Caco-2 (cell line): ENCODE results near the gene RING1. TPM values are rescaled to one million over a fixed set of nuclear protein-coding genes. Genes with fewer than 3 reads are reported as not detected.

Experiments used
- BruUV-seq: library from RNA; stranded (reverse); fragments of 400-500 nt; replicated peaks from 2 replicates; lab custom pipeline; 2021; lab: Mats Ljungman, UMichigan
- CTCF ChIA-PET: fragments of 300-600 bp; sonication (Branson Sonifier 250); formaldehyde crosslinking; loops from one replicate; lab custom pipeline; 2022; ENCODE audit warnings: antibody characterized with exemption; lab: Charles Lee
- POLR2A ChIA-PET: fragments of 300-600 bp; sonication (Branson Sonifier 250); formaldehyde crosslinking; loops from one replicate; lab custom pipeline; 2022; ENCODE audit warnings: antibody characterized with exemption; lab: Charles Lee
- DNase-seq, 2 experiments: peaks; one replicate each; pipeline versions ENCODE4 v3.0.0 to v3.0.0-alpha.2; 2020 to 2022
- H3K27me3 ChIP-seq: replicated peaks from 2 replicates; pipeline ENCODE4 v1.6.0; 2011; ENCODE audit warnings: low read length; ENCODE audit not compliant: control insufficient read depth, insufficient read depth
- H3K36me3 ChIP-seq: 2 replicates; pipeline ENCODE4 v1.5.1; 2011; ENCODE audit warnings: low read length; ENCODE audit not compliant: control insufficient read depth, insufficient read depth
- H3K4me1 ChIP-seq: fragments of 250-450 bp; sonication (Bioruptor Pico); 2 replicates; pipeline ENCODE4 v1.5.1; 2020; ENCODE audit warnings: mild to moderate bottlenecking
- H3K4me3 ChIP-seq: 2 replicates; pipeline ENCODE4 v1.5.1; 2011; ENCODE audit warnings: low read depth, mild to moderate bottlenecking, control low read depth, low read length
- H3K9me3 ChIP-seq: fragments of 250-450 bp; sonication (Bioruptor Pico); 2 replicates; pipeline ENCODE4 v1.5.1; 2020; ENCODE audit warnings: mild to moderate bottlenecking, moderate library complexity
- H3K27ac Mint-ChIP-seq: one replicate; pipeline ENCODE4 v1.8.0; 2022; ENCODE audit warnings: mixed read lengths; ENCODE audit not compliant: unreplicated experiment
- H3K27me3 Mint-ChIP-seq: one replicate; pipeline ENCODE4 v1.8.0; 2022; ENCODE audit warnings: mixed read lengths; ENCODE audit not compliant: insufficient read depth, unreplicated experiment
- H3K36me3 Mint-ChIP-seq: one replicate; pipeline ENCODE4 v1.8.0; 2022; ENCODE audit warnings: mild to moderate bottlenecking, mixed read lengths; ENCODE audit not compliant: insufficient read depth, unreplicated experiment
- H3K4me1 Mint-ChIP-seq: one replicate; pipeline ENCODE4 v1.8.0; 2022; ENCODE audit warnings: low read depth, mixed read lengths; ENCODE audit not compliant: unreplicated experiment
- H3K4me3 Mint-ChIP-seq: one replicate; pipeline ENCODE4 v1.8.0; 2022; ENCODE audit warnings: mild to moderate bottlenecking, moderate library complexity, mixed read lengths; ENCODE audit not compliant: unreplicated experiment
- H3K9me3 Mint-ChIP-seq: one replicate; pipeline ENCODE4 v1.8.0; 2022; ENCODE audit warnings: mixed read lengths; ENCODE audit not compliant: unreplicated experiment
- intact Hi-C: fragments of 100-400 bp; cut with micrococcal nuclease; formaldehyde crosslinking; loops from one replicate; pipeline ENCODE4 v1.10.0; 2022; ENCODE audit not compliant: unreplicated experiment
- total RNA-seq: library from RNA; stranded (reverse); gene quantifications from 2 replicates; pipeline ENCODE4 v1.2.3, GENCODE V29; 2022
- TF ChIP-seq, protein P1 (sequence below), 2 experiments: fragments of 200-600 bp in 1 of 2; IDR thresholded peaks; 1 replicate in 1 of 2; 2 replicates in 1 of 2; pipeline versions ENCODE4 v1.5.1 to v1.8.0; 2011 to 2022; ENCODE audit warnings: antibody characterized with exemption in 1 of 2, control low read depth in 1 of 2, inconsistent platforms in 1 of 2, low read depth in 1 of 2, low read length in 1 of 2, mild to moderate bottlenecking in 1 of 2, moderate library complexity in 1 of 2; ENCODE audit not compliant: insufficient read depth in 1 of 2, severe bottlenecking in 1 of 2, unreplicated experiment in 1 of 2

RING1 gene
- total RNA-seq, 1 experiment from 2014 or later: 32.0 TPM

DNA sequence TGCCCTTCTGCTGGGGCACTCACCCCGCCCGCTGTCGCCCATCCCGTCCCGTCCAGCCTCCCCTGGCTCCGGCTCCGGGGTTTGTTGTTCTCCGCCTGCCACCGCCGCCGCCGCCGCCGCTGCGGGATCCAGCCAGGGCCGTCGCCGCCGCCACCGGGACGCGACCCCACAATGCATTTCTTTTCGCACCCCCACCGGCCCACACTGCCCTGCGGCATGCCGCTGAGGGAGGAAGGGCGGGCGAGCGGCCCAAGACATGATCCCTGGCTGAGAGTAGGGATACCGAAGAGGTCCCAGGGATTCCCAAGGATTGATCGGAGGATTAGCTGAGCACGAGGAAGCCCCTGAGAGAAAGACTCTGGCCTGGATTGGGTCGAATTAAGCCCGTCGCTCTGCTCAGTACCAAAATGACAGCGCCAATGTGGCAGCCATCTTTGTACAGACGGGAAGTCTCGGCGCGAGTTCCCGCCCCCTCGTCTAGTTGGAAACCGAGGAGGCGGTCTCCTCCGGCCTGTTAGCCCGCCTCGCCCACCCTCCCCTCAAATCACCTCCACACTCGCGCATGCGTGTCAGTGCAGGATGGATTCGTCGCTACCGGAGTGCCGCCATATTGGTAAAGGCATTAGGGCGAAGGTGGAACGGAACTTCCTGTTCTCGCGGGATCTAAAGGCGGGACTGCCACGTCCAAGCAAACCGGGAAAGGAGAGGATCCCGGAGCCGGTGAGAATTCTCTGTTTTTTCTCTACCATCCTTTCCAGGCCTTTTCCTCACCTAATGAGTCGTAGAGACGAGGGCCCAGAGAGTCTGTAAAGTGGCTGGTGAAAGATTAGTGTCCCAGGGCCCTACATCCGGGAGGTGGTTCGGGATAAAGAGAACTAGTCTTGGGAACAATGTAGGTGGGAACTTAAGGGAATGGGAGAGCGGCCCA lies 7.8 kb upstream of the RING1 start, which contains the start of the genes RXRB and SLC39A7:
RXRB (minus strand) TSS at position 447 of the 928 bp plus-strand sequence; CDS start at position 258, 189 bp downstream.
SLC39A7 (plus strand) TSS at position 649 of the 928 bp plus-strand sequence. CDS start 379 bp downstream, outside the sequence.
- Histone ChIP-seq H3K36me3 (peaks cover 13% of the 10 kb centered on the region), H3K4me3 (peak within 1 kb of the TSS; percentile 67), H3K9me3 (no peaks in the 10 kb centered on the region), H3K27me3 (no peaks in the 10 kb centered on the region), H3K4me1 (peaks cover 29% of the 10 kb centered on the region)
- peaks cover 43% of the 10 kb centered on the region for H3K4me1 Mint-ChIP-seq
- H3K4me3 Mint-ChIP-seq: peak within 1 kb of the TSS; percentile 100
- ChIA-PET POLR2A (interaction anchor here (0.7 to 1.2 kb wide), 3 partner anchors 8 to 229 kb away, joined by 5 to 10 read pairs (median 7); partner anchors contain the start of gene RING1), CTCF (interaction anchor here (0.7 kb wide), 1 partner anchor 17 kb away, joined by 5 read pairs; no protein-coding TSS in a partner anchor)
- peak; percentile 97 to 99 for DNase-seq
- H3K9me3 Mint-ChIP-seq: no peaks in the 10 kb centered on the region
- peaks cover 63% of the 10 kb centered on the region for H3K36me3 Mint-ChIP-seq
- TF ChIP-seq, protein P1, sequence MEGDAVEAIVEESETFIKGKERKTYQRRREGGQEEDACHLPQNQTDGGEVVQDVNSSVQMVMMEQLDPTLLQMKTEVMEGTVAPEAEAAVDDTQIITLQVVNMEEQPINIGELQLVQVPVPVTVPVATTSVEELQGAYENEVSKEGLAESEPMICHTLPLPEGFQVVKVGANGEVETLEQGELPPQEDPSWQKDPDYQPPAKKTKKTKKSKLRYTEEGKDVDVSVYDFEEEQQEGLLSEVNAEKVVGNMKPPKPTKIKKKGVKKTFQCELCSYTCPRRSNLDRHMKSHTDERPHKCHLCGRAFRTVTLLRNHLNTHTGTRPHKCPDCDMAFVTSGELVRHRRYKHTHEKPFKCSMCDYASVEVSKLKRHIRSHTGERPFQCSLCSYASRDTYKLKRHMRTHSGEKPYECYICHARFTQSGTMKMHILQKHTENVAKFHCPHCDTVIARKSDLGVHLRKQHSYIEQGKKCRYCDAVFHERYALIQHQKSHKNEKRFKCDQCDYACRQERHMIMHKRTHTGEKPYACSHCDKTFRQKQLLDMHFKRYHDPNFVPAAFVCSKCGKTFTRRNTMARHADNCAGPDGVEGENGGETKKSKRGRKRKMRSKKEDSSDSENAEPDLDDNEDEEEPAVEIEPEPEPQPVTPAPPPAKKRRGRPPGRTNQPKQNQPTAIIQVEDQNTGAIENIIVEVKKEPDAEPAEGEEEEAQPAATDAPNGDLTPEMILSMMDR (IDR thresholded peaks at IDR 0.05; ENCODE audit: insufficient read depth in 1 of 2, low read depth in 1 of 2, low read length in 1 of 2, severe bottlenecking in 1 of 2, unreplicated experiment in 1 of 2): no peak
- peak within 1 kb of the TSS; percentile 99 for H3K27ac Mint-ChIP-seq
- intact Hi-C loops: loop anchor here (2.0 kb wide), 2 partner anchors 190 to 230 kb away; partner anchors contain the start of gene KIFC1
- H3K27me3 Mint-ChIP-seq: no peaks in the 10 kb centered on the region
- no TSS peak for BruUV-seq

DNA sequence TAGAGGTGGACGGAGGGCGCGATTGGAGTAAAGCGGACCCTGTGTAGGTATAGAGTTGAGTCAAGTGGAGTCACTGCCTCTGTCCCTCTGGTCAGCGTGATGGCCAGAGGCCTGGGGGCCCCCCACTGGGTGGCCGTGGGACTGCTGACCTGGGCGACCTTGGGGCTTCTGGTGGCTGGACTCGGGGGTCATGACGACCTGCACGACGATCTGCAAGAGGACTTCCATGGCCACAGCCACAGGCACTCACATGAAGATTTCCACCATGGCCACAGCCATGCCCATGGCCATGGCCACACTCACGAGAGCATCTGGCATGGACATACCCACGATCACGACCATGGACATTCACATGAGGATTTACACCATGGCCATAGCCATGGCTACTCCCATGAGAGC lies 7.2 kb upstream of the RING1 start:
- TF ChIP-seq, protein P1 (IDR thresholded peaks at IDR 0.05; ENCODE audit: insufficient read depth in 1 of 2, low read depth in 1 of 2, low read length in 1 of 2, severe bottlenecking in 1 of 2, unreplicated experiment in 1 of 2): no peak
- peaks cover 33% of the 10 kb centered on the region for H3K4me1 ChIP-seq
- H3K4me3 Mint-ChIP-seq: peak overlapping the region; percentile 100
- H3K27ac Mint-ChIP-seq: peak overlapping the region; percentile 99
- peaks cover 13% of the 10 kb centered on the region for H3K36me3 ChIP-seq
- DNase-seq: peak; percentile 38 to 43
- H3K9me3 Mint-ChIP-seq: no peaks in the 10 kb centered on the region
- H3K4me3 ChIP-seq: peak overlapping the region; percentile 67
- H3K9me3 ChIP-seq: no peaks in the 10 kb centered on the region
- H3K36me3 Mint-ChIP-seq: peaks cover 63% of the 10 kb centered on the region
- peaks cover 49% of the 10 kb centered on the region for H3K4me1 Mint-ChIP-seq
- POLR2A ChIA-PET: no interaction called here
- H3K27me3 ChIP-seq: no peaks in the 10 kb centered on the region
- intact Hi-C loops: loop anchor here (2.0 kb wide), 2 partner anchors 190 to 230 kb away; partner anchors contain the start of gene KIFC1
- H3K27me3 Mint-ChIP-seq: no peaks in the 10 kb centered on the region
- TSS peak; percentile 79 for BruUV-seq
- CTCF ChIA-PET: no interaction called here

DNA sequence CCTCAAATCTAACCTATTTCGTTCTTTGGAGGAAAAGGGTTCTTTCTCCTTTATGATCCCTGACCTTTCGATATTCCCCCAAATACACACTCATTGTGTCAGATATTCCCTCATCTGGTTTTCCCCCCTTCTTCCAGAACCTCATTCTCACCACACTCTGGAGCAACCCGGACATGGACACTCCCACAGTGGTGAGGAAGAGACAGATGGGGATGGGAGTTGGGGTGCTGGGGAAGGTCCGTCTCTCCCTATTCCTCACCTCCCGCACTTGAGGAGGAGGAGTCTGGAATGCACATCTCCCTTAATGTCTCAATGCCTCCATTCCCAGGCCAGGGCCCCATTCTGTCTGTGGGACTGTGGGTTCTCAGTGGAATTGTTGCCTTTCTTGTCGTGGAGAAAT lies 6.4 kb upstream of the RING1 start:
- peaks cover 33% of the 10 kb centered on the region for H3K4me1 ChIP-seq
- H3K27me3 ChIP-seq: no peaks in the 10 kb centered on the region
- H3K36me3 ChIP-seq: peaks cover 13% of the 10 kb centered on the region
- no peaks in the 10 kb centered on the region for H3K27me3 Mint-ChIP-seq
- CTCF ChIA-PET: no interaction called here
- intact Hi-C loops: loop anchor here (2.0 kb wide), 2 partner anchors 189 to 231 kb away; partner anchors contain the start of gene KIFC1
- BruUV-seq: no TSS peak
- H3K27ac Mint-ChIP-seq: peak overlapping the region; percentile 99
- H3K9me3 Mint-ChIP-seq: no peaks in the 10 kb centered on the region
- H3K4me3 ChIP-seq: peak overlapping the region; percentile 67
- H3K4me1 Mint-ChIP-seq: peaks cover 54% of the 10 kb centered on the region
- H3K4me3 Mint-ChIP-seq: peak overlapping the region; percentile 100
- POLR2A ChIA-PET: no interaction called here
- DNase-seq: peak in 1 of 2 experiments; percentile 2
- TF ChIP-seq, protein P1 (IDR thresholded peaks at IDR 0.05; ENCODE audit: insufficient read depth in 1 of 2, low read depth in 1 of 2, low read length in 1 of 2, severe bottlenecking in 1 of 2, unreplicated experiment in 1 of 2): no peak
- peaks cover 64% of the 10 kb centered on the region for H3K36me3 Mint-ChIP-seq
- no peaks in the 10 kb centered on the region for H3K9me3 ChIP-seq
